ENCODE results near the gene GPC5.

The GPC5 gene

DNA sequence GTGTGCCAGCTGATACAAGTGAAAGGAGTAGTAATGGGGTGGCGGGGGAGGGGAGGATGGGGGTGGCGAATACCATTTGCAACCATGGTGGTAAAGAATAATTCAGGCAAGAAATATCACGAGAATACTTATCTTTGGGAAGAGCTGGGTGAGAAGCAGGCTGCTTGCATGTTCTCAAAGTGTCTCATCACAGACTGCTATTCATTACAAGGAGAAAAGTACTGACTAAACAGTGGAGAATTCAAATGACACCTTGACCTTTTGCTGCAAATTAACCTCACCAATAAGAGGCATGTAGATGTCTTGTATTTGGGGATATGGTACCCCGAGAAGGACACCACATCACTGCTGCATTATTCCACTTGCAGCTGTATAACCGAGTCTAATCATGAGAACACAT is 1242.5 kb downstream of the GPC5 start:
- no peak for DNase-seq (ENCODE audit: low spot score)

DNA sequence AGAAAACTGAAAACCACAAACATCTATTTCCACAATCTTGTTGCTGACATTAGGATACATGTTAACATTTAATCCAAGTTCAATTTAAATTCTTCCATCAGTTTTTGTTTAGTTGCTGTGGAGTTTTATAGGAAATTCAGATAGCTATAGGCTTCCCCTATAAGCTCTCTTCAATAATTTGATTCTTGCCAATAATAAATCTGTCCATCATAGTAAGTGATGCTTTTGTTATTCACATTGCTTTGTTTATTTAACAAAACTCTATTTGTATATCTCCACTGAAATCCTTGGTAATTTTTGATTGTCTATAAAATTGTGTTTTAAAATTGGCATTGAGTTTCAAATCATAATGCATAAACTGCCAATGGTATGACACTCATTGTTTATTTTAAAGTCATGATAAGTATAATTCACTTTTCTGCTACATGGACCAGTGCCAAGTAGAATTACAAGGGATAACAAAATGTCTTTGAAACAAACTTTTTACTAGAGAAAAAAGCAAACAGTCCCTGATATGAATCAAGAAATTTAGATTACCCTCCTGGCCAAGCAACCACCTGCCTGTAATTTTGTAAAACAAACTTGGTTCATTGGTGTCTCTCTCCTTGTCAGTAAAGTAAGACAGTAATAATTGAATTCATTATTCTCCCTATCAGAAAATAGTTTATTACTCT is 1250.9 kb downstream of the GPC5 start:
- TF ChIP-seq, protein P1, sequence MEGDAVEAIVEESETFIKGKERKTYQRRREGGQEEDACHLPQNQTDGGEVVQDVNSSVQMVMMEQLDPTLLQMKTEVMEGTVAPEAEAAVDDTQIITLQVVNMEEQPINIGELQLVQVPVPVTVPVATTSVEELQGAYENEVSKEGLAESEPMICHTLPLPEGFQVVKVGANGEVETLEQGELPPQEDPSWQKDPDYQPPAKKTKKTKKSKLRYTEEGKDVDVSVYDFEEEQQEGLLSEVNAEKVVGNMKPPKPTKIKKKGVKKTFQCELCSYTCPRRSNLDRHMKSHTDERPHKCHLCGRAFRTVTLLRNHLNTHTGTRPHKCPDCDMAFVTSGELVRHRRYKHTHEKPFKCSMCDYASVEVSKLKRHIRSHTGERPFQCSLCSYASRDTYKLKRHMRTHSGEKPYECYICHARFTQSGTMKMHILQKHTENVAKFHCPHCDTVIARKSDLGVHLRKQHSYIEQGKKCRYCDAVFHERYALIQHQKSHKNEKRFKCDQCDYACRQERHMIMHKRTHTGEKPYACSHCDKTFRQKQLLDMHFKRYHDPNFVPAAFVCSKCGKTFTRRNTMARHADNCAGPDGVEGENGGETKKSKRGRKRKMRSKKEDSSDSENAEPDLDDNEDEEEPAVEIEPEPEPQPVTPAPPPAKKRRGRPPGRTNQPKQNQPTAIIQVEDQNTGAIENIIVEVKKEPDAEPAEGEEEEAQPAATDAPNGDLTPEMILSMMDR (IDR thresholded peaks at IDR 0.05; ENCODE audit: extremely low read depth, missing control alignments): no peak
- no peak for DNase-seq (ENCODE audit: low spot score)

More for the DNA sequence above, 1242.5 kb downstream of the GPC5 start:
- TF ChIP-seq, protein P1 (IDR thresholded peaks at IDR 0.05; ENCODE audit: extremely low read depth, missing control alignments): no peak

DNA sequence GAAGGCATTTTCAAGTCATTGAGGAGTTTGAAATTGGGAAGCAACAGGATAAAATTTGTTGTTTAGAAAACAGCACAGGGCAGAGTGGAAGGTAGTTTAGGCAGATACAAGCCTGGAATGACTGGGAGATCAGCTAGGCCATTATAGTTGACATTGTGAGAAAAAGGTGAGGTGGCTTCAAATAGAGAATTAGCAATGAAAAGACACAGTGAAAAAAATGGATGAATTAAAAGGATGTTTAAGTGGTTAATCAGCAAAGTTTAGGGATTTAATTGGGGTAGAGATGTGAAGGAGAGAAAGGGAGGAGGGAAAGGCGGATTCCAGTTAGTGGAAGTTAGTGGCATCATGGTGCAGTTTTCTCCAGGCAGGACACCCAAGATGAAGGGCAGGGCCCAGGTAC is 1257.7 kb downstream of the GPC5 start:
- TF ChIP-seq, protein P1 (IDR thresholded peaks at IDR 0.05; ENCODE audit: extremely low read depth, missing control alignments): no peak
- no peak for DNase-seq (ENCODE audit: low spot score)

DNA sequence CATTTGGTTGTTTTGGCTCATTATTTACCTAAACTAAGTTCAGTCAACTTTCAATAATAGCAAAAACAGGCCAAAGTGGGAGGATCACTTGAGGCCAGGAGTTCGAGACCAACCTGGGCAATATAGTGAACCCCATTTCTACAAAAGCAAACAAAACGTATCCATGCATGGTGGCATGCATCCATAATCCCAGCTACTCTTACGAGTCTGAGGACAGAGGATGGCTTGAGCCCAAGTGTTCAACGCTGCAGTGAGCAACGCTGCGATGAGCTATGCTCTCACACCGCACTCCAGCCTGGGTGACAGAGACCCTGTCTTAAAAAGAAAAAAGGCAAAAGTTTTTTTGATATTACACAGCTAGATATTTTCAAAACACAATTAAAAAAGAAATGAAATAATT is 1258.2 kb downstream of the GPC5 start:
- DNase-seq (ENCODE audit: low spot score): no peak
- TF ChIP-seq, protein P1 (IDR thresholded peaks at IDR 0.05; ENCODE audit: extremely low read depth, missing control alignments): no peak

DNA sequence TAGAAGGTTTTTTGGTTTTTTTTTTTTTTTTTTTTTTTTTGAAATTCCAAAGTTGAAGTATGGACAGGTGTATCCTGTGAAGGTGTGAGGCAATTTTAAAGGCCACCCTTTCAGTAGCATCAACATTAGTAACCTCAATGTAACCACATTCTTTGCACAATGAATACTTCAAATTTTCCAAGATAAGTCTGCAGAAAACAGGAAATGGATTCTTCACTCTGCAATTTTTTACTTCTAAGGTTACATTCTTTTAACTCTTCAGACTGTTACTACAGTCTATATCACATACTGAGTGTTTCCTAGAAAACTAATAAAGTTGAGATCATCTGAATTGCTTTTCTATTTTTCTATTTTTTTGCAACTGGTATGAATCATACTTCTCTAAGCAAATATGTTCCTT is 1259.1 kb downstream of the GPC5 start:
- DNase-seq (ENCODE audit: low spot score): no peak
- TF ChIP-seq, protein P1 (IDR thresholded peaks at IDR 0.05; ENCODE audit: extremely low read depth, missing control alignments): no peak

DNA sequence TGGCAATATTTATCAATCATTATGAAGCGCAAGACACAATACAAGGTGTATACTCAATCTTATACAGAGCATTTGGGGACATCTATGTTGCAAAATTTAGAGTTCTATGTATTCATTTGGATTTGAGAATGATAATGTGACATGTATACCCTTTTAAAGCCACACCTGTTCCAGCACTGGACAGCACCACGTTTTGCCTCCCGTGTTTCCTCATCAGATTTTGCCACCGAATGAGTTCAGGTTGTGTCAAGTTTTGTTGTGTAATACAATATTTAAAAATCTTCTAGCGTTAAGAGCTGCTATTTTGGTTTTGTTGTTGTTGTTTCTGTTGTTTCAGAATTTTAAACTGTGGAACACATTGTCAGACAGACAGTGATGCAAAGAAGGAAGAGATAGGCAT is 1259.9 kb downstream of the GPC5 start:
- TF ChIP-seq, protein P1 (IDR thresholded peaks at IDR 0.05; ENCODE audit: extremely low read depth, missing control alignments): no peak
- no peak for DNase-seq (ENCODE audit: low spot score)

DNA sequence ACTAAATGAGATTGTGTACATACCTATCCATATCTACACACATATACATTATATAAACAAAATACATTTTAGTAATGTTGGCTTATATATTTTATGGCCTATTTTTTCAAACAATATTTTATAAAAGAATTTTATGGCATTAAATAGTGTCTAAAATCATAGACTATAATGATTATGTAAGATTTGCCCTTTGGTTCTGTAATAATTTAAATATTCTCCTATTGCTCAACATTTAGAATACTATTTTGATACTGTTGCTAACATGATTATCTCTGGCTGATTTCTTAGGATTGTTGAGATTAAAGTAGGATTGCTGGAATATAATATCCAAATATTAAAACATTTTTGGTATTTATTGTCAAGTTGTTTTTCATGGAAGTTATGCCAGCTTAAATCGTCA is 1263.0 kb downstream of the GPC5 start:
- TF ChIP-seq, protein P1 (IDR thresholded peaks at IDR 0.05; ENCODE audit: extremely low read depth, missing control alignments): no peak
- no peak for DNase-seq (ENCODE audit: low spot score)

Measured in GM20000 (cell line).